ENCODE results near the gene NPLOC4. TPM values are rescaled to one million over a fixed set of nuclear protein-coding genes. Genes with fewer than 3 reads are reported as not detected.
A peak's percentile ranks its signal among the peaks of the same experiment; 100 is the strongest.

NPLOC4 gene
- total and polyA plus RNA-seq, 2 of the 13 experiments (the other 11 are each of a cell fraction or from before 2014, with no cell fraction given), result 57.0 to 97.0 TPM

DNA sequence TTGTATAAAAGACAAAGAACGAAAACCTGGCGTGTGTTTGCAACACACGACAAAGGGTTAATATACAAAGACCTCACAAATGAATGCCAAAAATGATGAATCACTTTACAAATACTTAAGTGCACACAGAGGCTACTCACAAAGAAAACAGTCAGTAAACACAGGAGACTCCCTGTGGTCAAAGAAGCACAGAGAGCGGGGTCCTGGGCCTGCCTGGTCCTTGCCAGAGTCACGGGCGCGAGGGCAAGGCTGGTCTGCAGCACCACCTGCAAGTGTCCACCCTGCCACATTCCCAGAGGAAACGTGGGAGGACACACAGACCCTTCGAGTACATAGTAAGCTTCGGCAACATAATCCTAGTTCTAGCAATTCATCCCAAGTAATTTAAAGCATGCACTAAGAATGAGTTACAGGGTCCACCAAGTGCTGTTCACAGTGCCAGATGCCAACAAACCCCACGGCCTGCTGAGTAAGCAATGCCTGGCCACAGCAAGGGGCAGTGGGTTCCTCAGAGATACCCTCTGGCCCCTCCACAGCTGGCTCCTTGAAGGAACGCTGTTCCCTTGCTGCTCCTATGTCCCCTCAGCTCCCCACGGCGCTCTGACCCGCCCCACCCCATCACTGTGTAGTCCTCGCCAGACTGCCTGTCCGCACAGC lies 60.2 kb downstream of the NPLOC4 start (continued):
- TF ChIP-seq, protein P1, sequence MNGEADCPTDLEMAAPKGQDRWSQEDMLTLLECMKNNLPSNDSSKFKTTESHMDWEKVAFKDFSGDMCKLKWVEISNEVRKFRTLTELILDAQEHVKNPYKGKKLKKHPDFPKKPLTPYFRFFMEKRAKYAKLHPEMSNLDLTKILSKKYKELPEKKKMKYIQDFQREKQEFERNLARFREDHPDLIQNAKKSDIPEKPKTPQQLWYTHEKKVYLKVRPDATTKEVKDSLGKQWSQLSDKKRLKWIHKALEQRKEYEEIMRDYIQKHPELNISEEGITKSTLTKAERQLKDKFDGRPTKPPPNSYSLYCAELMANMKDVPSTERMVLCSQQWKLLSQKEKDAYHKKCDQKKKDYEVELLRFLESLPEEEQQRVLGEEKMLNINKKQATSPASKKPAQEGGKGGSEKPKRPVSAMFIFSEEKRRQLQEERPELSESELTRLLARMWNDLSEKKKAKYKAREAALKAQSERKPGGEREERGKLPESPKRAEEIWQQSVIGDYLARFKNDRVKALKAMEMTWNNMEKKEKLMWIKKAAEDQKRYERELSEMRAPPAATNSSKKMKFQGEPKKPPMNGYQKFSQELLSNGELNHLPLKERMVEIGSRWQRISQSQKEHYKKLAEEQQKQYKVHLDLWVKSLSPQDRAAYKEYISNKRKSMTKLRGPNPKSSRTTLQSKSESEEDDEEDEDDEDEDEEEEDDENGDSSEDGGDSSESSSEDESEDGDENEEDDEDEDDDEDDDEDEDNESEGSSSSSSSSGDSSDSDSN (CRISPR knock-in tag; IDR thresholded peaks at IDR 0.05), result no peak; the same call in 1 of the 2 replicates
- TF ChIP-seq, protein P2, sequence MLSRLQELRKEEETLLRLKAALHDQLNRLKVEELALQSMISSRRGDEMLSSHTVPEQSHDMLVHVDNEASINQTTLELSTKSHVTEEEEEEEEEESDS (CRISPR knock-in tag; IDR thresholded peaks at IDR 0.05; ENCODE audit: borderline replicate concordance), result no peak
- TF ChIP-seq PRMT3 (CRISPR knock-in tag; IDR thresholded peaks at IDR 0.05; ENCODE audit: borderline replicate concordance, low read depth) (no peak), RFX5 (IDR thresholded peaks at IDR 0.05; ENCODE audit: low read depth, low read length) (no peak), KLF6 (CRISPR knock-in tag; IDR thresholded peaks at IDR 0.05) (no peak), TRIM24 (CRISPR knock-in tag; IDR thresholded peaks at IDR 0.05) (no peak), ZNF530 (CRISPR knock-in tag; IDR thresholded peaks at IDR 0.05; ENCODE audit: low read depth) (no peak), GATAD2A (CRISPR knock-in tag; IDR thresholded peaks at IDR 0.05) (peak; percentile 77; the same call in 1 of the 2 replicates), ZNF264 (CRISPR knock-in tag; IDR thresholded peaks at IDR 0.05) (no peak), IKZF1 (IDR thresholded peaks at IDR 0.05) (no peak), ZNF496 (CRISPR knock-in tag; IDR thresholded peaks at IDR 0.05; ENCODE audit: insufficient replicate concordance) (no peak), ZNF44 (CRISPR knock-in tag; IDR thresholded peaks at IDR 0.05) (no peak), ZNF10 (CRISPR knock-in tag; IDR thresholded peaks at IDR 0.05; ENCODE audit: borderline replicate concordance, low read depth) (no peak), FOXK2 (IDR thresholded peaks at IDR 0.05) (no peak), ZNF510 (CRISPR knock-in tag; IDR thresholded peaks at IDR 0.05; ENCODE audit: low read depth) (no peak), NFYB (CRISPR knock-in tag; IDR thresholded peaks at IDR 0.05) (no peak), SPEN (CRISPR knock-in tag; IDR thresholded peaks at IDR 0.05; ENCODE audit: low read depth) (no peak), NR2F2 (IDR thresholded peaks at IDR 0.05; ENCODE audit: borderline replicate concordance, low read depth) (peak; percentile 49; the same call in 1 of the 2 replicates), ASH2L (IDR thresholded peaks at IDR 0.05; ENCODE audit: insufficient read length, low read depth, low read length) (peak; percentile 24), ZEB1 (IDR thresholded peaks at IDR 0.05; ENCODE audit: insufficient replicate concordance, low read depth) (no peak), RAD51 (IDR thresholded peaks at IDR 0.05; ENCODE audit: borderline replicate concordance) (no peak)
- TF ChIP-seq, protein P3, sequence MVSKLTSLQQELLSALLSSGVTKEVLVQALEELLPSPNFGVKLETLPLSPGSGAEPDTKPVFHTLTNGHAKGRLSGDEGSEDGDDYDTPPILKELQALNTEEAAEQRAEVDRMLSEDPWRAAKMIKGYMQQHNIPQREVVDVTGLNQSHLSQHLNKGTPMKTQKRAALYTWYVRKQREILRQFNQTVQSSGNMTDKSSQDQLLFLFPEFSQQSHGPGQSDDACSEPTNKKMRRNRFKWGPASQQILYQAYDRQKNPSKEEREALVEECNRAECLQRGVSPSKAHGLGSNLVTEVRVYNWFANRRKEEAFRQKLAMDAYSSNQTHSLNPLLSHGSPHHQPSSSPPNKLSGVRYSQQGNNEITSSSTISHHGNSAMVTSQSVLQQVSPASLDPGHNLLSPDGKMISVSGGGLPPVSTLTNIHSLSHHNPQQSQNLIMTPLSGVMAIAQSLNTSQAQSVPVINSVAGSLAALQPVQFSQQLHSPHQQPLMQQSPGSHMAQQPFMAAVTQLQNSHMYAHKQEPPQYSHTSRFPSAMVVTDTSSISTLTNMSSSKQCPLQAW (CRISPR knock-in tag; IDR thresholded peaks at IDR 0.05), result no peak
- TF ChIP-seq, protein P4, sequence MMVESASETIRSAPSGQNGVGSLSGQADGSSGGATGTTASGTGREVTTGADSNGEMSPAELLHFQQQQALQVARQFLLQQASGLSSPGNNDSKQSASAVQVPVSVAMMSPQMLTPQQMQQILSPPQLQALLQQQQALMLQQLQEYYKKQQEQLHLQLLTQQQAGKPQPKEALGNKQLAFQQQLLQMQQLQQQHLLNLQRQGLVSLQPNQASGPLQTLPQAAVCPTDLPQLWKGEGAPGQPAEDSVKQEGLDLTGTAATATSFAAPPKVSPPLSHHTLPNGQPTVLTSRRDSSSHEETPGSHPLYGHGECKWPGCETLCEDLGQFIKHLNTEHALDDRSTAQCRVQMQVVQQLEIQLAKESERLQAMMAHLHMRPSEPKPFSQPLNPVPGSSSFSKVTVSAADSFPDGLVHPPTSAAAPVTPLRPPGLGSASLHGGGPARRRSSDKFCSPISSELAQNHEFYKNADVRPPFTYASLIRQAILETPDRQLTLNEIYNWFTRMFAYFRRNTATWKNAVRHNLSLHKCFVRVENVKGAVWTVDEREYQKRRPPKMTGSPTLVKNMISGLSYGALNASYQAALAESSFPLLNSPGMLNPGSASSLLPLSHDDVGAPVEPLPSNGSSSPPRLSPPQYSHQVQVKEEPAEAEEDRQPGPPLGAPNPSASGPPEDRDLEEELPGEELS (CRISPR knock-in tag; IDR thresholded peaks at IDR 0.05), result peak; percentile 83
- TF ChIP-seq, protein P5, sequence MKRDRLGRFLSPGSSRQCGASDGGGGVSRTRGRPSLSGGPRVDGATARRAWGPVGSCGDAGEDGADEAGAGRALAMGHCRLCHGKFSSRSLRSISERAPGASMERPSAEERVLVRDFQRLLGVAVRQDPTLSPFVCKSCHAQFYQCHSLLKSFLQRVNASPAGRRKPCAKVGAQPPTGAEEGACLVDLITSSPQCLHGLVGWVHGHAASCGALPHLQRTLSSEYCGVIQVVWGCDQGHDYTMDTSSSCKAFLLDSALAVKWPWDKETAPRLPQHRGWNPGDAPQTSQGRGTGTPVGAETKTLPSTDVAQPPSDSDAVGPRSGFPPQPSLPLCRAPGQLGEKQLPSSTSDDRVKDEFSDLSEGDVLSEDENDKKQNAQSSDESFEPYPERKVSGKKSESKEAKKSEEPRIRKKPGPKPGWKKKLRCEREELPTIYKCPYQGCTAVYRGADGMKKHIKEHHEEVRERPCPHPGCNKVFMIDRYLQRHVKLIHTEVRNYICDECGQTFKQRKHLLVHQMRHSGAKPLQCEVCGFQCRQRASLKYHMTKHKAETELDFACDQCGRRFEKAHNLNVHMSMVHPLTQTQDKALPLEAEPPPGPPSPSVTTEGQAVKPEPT (CRISPR knock-in tag; IDR thresholded peaks at IDR 0.05; ENCODE audit: low read depth), result no peak

Data from HepG2 (cell line).